GM21529 (cell line): ENCODE measurements around the gene C1orf210.

Source experiments
- ATAC-seq: cut with Tn5 transposase; IDR thresholded peaks from one replicate; pipeline ENCODE4 v1.9.1; 2021; ENCODE audit not compliant: unreplicated experiment

Gene C1orf210

DNA sequence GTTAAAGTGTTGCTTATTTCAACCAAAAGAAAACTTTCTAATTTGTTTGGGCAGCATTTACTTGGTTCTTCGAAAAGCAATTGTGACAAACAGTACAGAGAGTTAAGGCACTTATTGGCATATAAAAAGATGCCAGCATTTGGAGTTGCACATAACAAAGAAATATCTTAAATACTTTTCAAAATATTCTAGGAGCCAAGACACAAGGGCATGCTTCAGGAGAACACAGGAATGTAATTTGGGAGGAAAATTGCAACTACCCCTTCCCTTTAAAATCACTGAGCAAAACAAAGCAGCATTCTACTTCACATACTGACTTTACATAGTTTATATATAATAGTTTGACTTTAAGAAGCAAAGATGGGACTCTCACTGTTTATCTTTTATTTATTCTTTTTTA, 10.8 kb upstream of the C1orf210 start:
- no peak for ATAC-seq

DNA sequence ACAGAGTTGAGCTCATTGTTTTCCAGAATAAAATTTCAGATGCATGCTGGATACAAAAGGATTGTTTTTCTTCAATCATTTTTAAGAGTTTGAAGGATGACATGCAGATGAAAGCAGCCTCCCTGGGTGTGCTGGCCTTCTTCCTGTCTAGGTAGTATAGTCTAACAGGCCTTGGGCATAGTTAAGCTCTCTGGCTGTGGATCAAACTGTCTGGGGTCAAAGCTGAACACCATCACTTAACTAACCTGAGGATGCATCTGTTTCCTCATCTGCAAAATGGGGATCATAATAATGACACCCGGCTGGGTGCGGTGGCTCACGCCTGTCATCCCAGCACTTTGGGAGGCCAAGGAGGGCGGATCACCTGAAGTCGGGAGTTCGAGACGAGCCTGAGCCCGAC, 9.4 kb upstream of the C1orf210 start:
- no peak for ATAC-seq

DNA sequence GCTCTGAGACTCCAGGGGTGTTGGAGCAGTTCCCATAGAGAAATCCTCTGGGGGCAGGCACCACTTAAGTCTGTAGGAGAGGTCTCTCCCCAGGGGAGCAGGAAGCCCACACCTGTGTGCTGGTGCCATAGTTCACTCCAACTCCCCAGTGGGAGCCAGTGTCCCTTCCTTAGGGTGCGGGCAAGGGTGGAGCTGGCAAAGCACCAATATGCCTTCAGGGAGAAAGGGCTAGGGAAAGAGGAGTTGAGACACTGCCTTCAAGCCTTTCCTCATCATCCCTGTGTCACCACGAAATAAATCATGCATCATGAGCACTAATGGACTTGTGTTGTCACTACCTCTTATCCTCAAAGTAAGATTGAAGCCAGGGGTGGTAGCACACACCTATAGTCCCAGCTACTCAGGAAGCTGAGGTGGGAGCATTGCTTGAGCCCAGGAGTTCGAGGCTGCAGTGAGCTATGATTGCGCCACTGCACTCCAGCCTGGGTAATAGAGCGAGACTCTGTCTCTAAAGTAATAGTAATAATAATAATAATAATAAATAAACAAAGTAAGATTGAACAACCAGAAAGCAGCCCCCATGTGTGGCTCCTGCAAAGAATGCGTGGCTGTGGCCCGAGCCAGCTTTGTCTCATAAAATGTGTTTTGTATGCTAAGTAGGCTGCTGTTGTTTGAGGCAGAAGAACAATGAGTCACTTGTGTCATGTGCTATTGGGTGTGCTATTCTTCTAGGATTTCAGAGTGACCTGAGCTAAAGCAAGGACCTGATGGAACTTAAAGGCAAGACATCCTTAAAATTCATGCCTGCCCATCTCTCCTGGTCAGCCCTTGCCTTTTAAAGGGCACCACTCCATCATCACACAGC, 8.7 kb upstream of the C1orf210 start:
- ATAC-seq: no peak

DNA sequence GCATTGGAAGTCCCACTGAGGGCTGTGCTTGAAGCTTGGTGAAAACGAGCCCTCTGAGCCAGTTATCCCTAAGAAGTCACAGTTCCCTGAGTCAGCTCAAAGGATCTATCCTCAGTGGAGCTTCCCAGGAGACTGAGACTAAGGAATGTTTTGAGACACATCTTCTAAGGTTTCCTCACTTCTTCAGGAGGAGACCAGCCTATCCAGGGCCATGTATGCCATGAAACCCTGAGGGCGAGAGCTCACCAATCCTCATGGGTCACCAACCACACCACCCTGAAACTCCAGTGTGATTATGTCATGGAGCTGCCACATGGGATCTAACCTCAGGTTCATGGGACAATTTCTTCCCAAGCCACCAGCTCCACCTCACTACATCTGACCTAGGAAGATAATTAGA, 7.8 kb upstream of the C1orf210 start:
- ATAC-seq: no peak

DNA sequence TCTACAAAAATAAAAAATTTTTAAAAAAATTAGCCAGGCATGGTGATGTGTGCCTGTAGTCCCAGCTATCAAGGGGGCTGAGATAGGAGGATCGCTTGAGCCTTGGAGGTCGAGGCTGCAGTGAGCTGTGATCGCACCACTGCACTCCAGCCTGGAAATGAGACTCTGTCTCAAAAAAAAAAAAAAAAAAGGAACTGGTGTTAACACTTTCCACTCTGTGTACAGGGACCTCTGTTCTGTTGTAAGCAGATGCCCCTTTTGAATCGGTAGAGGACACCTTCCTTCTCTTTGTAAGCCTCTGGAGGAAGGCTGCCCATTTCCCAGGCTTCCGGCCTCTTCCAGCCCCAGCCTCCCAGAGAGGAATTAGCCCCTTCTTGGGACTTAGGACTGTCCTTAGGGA, 7.3 kb upstream of the C1orf210 start:
- ATAC-seq: no peak

DNA sequence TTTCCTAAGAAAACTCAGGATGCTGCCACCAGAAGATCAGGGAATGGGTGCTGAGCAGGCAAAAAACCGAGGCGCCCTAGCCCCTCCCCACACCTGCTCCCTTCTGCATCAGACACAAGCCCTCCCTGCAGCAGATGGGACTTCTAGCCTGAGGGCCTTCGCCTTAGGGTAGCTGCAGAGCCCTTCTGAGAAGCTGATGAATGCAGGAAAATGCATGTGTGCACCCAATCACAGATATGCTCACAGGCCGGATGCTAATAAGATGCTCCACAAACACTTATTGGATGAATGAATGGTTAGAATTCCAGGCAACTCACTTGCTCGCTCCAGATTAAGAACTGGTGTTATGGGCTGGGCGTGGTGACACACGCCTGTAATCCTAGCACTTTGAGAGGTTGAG, 6.8 kb upstream of the C1orf210 start:
- no peak for ATAC-seq

DNA sequence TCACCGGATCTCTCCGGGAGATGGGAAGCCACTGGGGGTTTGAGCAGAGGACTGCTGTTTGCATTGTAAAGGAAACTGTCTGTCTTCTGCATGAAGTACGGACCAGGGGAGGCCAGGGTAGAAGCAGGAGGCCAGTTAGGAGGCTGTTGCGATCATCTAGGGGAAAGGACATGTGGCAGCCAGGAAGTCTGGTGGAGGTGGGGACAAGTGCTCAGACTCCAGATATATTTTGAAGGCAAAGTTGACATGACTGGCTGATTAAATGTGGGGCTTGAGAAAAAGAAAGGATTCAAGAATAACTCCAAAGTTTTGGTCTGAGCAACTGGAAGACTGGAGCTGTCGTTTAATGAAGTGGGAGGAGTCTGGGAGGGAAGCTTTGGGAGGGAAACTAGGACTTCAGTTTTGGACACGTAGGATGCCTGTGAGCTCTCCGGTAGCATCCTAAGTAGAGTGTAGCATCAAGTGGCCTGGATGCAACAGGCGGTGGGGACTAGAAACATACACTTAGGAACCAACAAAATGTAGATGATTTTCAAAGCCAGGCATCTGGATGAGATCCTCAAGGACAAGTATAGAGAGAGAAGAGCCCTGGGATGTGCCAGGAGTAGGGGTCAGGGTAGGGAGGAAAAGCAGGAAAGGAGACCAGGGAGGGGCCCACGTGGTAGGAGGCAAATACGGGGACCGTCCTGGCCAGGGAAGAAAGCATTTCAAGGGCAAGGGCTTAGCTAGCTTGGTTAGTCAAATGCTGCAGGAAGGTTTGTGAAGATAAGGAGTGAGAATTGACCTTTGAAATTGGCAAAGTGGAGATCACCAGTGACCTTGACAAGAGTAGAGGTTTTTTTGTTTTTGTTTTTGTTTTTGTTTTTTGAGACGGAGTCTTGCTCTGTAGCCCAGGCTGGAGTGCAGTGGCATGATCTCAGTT, 3.7 kb upstream of the C1orf210 start:
- no peak for ATAC-seq

DNA sequence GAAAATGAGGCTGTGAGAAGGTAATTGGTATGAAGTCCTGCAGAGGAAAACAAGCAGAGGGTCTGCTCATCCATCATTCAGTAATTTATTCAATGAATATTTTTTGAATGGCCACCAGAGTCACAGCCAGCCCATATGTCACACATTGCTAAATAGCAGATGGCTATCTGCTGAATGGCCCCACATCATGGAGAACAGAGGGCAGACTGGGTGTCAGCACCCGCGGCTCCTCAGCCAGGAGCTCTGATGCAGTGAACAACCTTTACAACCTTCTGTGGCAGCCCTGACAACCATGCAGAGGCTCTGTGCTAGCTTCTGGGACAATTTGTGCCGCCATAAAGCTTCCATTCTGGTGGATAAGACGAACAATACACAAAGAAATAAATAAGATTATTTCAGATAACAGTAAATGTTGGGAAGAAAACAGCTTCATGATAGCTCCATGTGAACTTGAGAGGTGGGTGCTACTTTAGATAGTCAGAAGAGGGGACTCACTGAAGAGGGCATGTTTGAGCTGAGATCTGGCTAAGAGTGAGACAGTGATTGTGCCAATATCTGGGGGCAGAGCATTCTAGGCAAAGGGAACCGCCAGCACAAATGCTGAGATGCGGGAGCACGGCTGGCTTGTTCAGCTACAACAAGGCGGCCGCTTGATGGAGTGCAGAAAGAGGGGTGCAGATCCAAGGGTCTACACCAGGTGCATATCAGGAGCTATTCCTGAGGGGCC, 2.8 kb upstream of the C1orf210 start:
- no peak for ATAC-seq

DNA sequence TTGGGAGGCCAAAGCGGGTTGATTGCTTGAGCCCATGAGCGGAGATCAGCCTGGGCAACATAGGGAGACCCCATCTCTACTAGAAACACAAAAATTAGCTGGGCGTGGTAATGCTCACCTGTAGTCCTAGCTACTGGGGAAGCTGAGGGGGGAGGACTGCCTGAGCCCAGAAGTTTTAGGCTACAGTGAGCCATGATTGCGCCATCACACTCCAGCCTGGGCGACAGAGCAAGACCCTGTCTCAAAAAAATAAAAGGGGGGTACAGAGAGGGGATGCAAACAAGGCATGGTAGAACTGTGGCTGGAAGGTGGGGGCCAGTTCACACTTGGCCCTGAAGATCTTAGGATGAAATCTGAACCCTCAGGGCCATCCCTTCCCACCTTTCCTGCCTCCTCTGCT, 1.2 kb upstream of the C1orf210 start:
- ATAC-seq: no peak

DNA sequence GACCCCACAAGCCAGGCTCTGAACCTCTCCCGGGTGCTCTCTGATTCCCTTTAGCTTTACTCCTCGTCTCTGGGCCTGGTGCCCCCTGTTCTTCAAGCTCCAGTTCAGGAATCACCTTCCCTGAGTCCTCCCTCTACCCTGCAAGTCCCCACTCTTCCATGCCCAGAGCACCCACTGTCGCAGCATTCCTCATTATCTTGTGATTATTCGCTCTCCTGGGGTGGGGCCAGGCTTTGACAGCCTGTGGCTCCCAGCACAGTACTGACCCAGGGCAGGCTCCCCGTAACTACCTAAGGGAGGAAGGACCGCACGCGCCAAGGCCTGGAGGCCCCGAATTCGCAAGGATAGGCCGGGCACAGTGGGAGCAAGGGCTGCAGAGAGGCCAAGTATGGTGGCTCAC, 734 bp upstream of the C1orf210 start:
- no peak for ATAC-seq

DNA sequence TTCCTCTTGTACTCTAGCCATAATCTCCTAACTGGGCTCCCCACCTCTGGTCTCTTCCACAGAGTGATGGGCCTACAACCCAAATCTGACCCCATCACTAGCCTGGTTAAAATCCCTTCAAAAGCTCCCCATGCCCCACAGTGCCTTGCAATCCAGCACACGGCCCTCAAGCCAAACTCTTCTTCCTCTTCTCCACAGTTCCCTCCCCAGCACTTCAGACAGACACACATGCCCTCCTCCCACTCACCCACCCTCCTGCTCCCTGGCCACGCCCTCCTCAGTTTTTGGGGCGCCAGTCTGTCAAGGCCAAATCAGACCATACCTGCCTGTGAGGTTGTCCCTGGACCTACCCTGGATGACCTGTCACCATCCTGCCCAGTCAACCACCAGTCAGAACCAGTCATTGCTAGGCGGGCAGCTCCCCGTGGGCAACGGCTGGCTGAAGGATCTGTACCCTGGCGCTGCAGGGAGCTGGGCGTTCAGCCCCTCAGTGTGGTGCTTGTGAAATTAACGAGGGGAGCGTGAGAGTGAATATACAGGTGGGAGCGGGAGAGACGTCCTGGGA, 753 bp downstream of the C1orf210 start:
- no peak for ATAC-seq

DNA sequence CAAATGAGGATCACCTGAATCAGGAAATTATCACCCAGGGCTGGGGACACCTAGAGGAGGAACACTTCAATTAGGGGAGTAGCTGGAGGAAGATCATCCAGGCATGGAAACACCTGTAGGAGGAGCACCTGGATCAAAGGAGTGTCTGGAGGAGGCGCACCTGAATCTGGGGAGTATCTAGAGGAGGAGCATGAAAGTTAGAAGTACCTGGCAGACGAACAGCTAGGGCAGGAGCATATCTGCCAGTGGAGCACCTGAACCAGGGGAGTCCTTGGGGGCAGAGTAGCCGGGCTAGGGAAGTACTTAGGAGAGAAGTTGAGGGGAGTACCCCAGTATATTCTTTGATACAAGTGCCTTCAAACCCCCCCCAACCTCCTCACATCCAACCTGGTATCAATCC, 1.3 kb downstream of the C1orf210 start:
- ATAC-seq: no peak

DNA sequence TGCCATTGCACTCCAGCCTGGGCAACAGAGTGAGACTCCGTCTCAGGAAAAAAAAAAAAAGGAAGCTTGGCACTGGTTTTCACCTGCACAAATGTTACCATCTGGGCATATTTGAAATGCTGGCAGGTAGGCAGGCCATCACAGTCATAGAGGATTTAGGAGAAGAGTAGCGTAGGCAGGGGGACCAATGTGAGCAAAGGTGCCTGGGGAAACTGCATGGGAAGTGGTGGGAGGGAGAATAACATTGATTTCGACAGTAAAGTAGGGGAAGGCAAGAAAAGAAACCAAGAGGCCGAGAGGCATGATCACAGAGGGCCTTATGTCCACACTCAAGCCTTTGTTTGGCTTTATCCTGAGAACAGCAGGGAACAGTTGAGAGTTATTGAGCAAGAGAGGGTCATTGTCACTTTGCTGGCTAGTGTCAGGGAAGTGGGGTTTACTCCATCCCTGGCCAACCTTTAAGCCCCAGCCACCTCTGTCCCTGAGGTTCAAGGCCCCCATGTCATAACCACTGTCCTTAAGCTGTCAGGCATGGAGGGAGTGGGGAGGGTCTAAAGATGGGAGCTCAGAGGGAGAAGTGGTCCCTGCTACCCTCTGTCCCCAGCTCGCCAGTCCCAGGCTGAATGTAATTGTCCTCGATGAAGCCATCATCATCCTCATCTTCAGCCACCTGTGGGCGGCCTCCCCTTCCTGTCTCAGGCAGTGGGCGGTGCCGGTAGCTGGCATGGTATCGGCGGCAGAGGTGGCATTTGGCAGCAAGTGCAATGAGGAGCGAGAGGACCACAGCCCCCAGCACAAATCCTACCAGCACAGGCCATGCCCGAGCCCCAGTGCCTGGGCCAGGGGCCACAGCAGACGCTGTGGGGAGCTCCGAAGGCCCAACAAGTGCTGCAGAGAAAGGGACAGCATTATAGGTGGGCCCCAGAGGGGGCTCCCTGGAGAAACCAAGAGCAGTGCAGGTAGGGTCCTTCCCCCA, 2.9 kb downstream of the C1orf210 start:
- no peak for ATAC-seq

DNA sequence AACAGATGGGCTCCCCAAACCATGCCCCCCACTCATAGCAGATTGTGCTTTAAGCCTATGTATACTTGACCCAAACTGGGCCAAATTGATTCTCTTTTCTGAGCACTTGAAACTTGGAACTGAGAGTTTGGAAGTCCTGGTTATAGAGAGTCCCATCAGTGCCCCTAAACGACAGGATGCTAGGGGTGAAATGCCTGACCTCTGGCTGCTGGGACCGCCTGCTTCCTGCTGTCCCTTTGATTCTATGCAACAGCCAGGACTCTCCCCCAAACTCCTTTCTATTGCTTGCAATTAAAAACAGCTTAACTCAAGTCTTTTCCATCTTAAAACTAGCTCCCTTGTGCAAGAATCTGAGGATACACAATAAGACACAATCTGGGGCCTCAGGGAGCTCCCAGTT, 4.7 kb downstream of the C1orf210 start:
- no peak for ATAC-seq

DNA sequence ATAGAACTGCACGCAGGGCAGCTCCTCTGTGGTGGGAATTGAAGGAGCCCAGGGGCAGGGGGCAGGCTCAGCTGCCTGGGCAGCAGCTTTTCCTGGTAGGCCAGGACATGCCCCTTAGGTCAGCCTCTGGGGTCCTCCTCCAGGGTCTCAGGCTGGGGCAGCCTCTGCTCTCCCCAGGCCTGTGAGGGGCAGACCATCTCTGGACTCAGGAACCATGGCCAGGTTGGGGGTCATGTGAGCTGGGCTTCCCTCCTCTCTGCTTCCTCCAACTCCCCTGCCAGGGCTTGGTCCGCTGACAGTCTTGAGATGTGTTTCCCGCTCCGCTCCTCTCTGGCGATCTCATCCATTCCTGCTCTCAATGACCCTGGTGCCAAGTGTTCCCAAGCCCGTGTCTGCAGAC, 5.7 kb downstream of the C1orf210 start:
- ATAC-seq: no peak

DNA sequence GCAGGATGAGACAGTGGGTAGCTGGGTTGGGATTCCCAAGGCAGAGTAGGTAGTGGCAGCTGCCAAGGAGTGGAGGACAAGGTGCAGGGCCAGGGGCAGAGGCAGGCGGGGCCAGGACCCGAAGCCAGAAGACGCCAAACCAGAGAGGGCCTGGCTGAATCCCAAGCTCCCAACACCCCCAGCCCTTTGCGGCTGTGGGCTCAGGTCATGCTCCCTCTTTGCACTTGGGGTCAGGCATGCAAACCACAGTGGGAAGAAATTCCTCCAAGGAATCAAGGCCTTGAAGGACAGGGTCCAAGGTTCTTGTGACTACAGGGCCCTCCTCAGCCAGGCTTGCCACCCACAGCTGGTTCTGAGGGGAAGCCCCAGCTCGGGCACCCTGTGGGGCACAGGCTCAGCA, 6.2 kb downstream of the C1orf210 start:
- no peak for ATAC-seq

DNA sequence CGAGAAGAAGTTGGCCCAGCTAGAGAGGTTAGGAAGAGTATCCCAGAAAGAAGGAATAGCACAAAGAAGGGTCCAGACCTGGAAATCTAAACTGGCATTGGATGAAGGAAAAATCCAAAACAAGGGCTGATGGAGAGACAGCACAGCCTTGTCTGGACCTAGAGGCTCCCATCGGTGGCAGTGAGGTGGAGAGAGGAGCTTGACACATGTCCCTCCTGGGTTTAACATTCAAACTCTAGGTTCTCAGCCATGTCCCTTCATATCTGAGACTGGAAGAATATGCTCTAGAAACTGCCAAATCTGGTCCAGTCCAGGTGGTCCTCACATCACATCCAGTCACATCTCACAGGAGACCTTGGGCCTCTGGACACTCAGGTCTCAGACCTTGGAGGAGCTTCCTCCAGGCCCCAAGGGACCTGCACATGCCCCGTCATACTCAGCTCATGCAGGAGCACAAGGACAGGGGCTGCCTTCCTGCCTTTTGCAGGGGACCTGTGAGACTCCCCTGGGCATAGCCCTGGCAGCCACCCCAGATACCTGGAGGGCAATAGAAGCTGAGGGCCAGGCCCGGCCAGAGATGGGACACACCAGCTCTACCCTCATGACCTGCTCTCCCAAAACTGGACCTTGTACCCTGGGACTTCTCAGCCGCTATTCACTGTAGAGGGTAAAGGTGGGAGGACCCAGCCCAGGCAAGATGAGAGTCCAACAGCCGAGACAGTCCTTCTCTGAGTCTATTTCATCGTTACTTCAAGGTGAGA, 8.1 kb downstream of the C1orf210 start:
- no peak for ATAC-seq

DNA sequence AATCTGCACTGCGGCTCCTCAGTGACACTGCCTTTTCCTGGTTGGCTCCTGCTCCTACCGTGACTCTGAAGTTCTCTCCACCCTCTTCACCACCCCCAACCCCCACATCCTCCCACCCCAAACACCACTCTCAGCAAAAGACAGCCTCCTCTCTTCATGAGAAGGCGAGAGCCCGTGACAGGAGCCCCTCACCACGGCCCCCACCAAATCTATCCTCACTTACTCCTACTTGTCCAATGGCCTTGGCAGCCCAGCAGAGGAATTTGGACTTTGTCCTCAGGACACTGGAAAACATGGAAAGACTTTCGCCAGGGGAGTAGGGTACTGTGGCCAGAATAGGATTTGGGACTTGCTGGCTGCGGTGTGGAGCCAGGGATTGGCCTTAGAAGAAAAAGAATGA, 8.7 kb downstream of the C1orf210 start:
- no peak for ATAC-seq
